ENCODE data around the gene DNPEP. TPM values are rescaled to one million over a fixed set of nuclear protein-coding genes. Genes with fewer than 3 reads are reported as not detected.
"Not testable (repeated sequence)": the region's sequence is repeated elsewhere in the genome, so short reads cannot be mapped to it uniquely, and the experiment has no call there.

The DNPEP gene
- total and polyA plus RNA-seq, 4 donors, result 40.8 to 127 (median 62.5) TPM

DNA sequence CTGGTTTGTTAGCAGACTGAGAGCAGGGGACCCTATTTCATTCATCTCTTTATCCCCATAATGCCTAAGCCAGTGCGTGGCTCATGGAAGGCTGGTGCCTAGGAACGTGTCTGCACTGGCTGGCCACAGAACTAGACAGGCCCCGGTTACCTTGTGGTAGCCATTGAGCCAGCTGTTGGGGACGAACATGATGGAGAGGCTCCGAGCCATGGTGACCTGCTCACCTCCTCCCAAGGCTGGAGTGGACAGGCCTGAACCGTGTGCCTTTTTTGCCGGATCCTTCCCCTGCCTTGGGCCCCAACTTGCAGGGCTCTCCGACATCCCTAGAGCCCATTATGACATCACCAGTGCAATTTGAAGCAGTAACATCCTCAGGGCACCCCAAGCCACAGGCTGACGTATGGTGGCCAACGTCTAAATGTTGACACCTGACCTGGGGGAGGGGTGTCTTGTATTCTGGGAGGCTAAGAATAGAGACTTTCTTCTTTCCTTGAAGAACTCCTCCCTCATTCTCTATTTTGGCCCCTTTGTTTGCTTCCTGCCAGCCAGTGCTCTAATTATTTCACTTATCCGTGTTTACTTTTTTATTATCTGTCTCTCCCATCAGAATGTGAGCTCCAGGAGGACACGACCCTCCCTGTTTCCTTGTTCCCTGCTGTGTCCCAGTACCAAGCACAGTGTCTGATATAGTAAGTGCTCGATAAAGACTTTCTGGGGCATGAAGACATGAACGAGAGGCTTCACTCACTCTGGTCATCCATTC, 12.2 kb upstream of the DNPEP start:
- H3K36me3 ChIP-seq (ENCODE audit: control insufficient read depth in 1 of 2, insufficient read depth in 2 of 2, low read length in 1 of 2), result no peaks in the 10 kb centered on the region
- H3K9me3 ChIP-seq (ENCODE audit: control insufficient read depth, low read length), result no peaks in the 10 kb centered on the region
- no peaks in the 10 kb centered on the region for H3K4me1 ChIP-seq (ENCODE audit: control insufficient read depth in 1 of 2, insufficient read depth in 2 of 2, low read length in 2 of 2)
- WGBS, 2 donors, result 77 to 80% methylated on average over 14 of the region's 14 CpGs
- intact Hi-C loops (cut with DNase I), result loop anchor here (10.0 kb wide), 2 partner anchors 55 to 285 kb away; no protein-coding TSS in a partner anchor
- H3K4me3 ChIP-seq (ENCODE audit: low read length in 2 of 2), result no peak overlapping the region
- ATAC-seq (ENCODE audit: low FRiP score) (no peak), DNase-seq (peak in 1 of 2 donors; percentile 22)
- no peaks in the 10 kb centered on the region for H3K27me3 ChIP-seq (ENCODE audit: control insufficient read depth in 1 of 2, insufficient read depth in 2 of 2, low read length in 1 of 2)
- no peak overlapping the region for H3K27ac ChIP-seq (ENCODE audit: low read depth in 1 of 2, low read length in 2 of 2)

DNA sequence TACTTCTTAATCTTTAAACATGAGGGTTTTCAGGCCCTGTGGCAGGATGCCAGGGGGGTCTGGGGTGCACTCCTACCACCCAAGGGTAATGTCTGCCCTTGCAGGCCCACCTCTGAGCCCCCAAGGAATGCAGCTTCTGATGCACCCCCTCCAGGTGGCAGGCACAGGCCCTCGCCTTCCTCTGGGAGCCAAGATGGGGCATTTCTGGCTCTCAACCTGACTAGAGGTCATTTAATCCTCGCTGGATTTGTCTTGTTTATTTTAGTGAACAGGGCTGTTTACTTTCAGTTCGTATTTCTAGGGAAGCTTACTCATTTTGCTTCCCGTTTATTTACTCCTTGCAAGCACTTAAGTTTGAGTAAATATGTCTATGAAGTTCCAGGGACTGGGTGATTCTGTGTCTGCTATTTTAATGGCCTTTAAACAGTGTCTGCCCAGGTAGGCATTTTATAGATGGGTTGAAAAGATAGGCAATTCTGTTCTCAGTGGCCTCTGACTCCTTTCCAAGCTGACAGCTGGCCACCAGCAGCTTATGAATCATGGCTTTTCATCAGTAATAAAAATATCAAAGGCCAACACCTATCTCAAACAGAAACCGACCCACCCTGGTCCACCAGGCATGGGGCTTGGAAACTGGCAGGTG, 11.1 kb upstream of the DNPEP start:
- no peaks in the 10 kb centered on the region for H3K27me3 ChIP-seq (ENCODE audit: control insufficient read depth in 1 of 2, insufficient read depth in 2 of 2, low read length in 1 of 2)
- intact Hi-C loops (cut with DNase I), result no loop called here
- DNase-seq, result peak in 1 of 2 donors; percentile 71
- WGBS, 2 donors, result 66 to 67% methylated on average over 5 of the region's 5 CpGs
- no peak overlapping the region for H3K27ac ChIP-seq (ENCODE audit: low read depth in 1 of 2, low read length in 2 of 2)
- no peaks in the 10 kb centered on the region for H3K9me3 ChIP-seq (ENCODE audit: control insufficient read depth, low read length)
- no peaks in the 10 kb centered on the region for H3K4me1 ChIP-seq (ENCODE audit: control insufficient read depth in 1 of 2, insufficient read depth in 2 of 2, low read length in 2 of 2)
- no peaks in the 10 kb centered on the region for H3K36me3 ChIP-seq (ENCODE audit: control insufficient read depth in 1 of 2, insufficient read depth in 2 of 2, low read length in 1 of 2)
- no peak overlapping the region for H3K4me3 ChIP-seq (ENCODE audit: low read length in 2 of 2)
- ATAC-seq (ENCODE audit: low FRiP score), result no peak

DNA sequence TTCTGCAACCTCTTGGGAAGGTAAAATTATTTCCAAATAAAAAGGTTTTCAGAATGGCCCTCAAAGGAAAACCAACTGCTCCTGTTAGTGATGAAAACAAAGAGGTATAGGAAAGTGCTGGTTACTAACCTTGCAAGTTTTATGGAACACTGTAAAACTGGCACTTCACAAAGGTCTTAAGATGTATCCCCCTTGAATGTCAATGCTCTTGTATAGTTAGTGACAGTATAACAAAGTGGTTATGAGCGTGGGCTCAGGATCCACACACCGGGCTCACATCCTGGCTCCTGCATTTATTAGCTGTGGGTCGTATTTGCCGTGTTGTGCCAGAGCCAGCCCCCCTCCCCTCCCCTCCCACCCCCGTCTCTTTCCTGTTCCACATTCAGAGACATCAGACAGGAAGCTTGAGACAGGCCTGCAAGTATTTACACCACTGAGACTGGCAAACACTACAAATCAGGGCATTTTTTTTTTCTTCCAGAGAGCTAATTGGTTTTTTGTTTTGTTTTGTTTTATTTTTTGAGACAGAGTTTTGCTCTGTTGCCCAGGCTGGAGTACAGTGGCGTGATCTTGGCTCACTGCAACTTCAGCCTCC, 9.2 kb upstream of the DNPEP start:
- Histone ChIP-seq H3K4me3 (ENCODE audit: low read length in 2 of 2) (no peak overlapping the region), H3K4me1 (ENCODE audit: control insufficient read depth in 1 of 2, insufficient read depth in 2 of 2, low read length in 2 of 2) (no peaks in the 10 kb centered on the region), H3K9me3 (ENCODE audit: control insufficient read depth, low read length) (no peaks in the 10 kb centered on the region), H3K27ac (ENCODE audit: low read depth in 1 of 2, low read length in 2 of 2) (no peak overlapping the region), H3K36me3 (ENCODE audit: control insufficient read depth in 1 of 2, insufficient read depth in 2 of 2, low read length in 1 of 2) (no peaks in the 10 kb centered on the region), H3K27me3 (ENCODE audit: control insufficient read depth in 1 of 2, insufficient read depth in 2 of 2, low read length in 1 of 2) (no peaks in the 10 kb centered on the region)
- WGBS, 2 donors, result 70 to 76% methylated on average over 6 of the region's 6 CpGs
- DNase-seq (peak in 1 of 2 donors; percentile 5), ATAC-seq (ENCODE audit: low FRiP score) (no peak)
- intact Hi-C loops (cut with DNase I), result no loop called here

- Histone ChIP-seq H3K36me3 (ENCODE audit: control insufficient read depth in 1 of 2, insufficient read depth in 2 of 2, low read length in 1 of 2) (no peaks in the 10 kb centered on the region), H3K9me3 (ENCODE audit: control insufficient read depth, low read length) (no peaks in the 10 kb centered on the region), H3K4me3 (ENCODE audit: low read length in 2 of 2) (no peak overlapping the region), H3K4me1 (ENCODE audit: control insufficient read depth in 1 of 2, insufficient read depth in 2 of 2, low read length in 2 of 2) (no peaks in the 10 kb centered on the region), H3K27me3 (ENCODE audit: control insufficient read depth in 1 of 2, insufficient read depth in 2 of 2, low read length in 1 of 2) (no peaks in the 10 kb centered on the region), H3K27ac (ENCODE audit: low read depth in 1 of 2, low read length in 2 of 2) (no peak overlapping the region)
- ATAC-seq (ENCODE audit: low FRiP score) (no peak), DNase-seq (peak in 1 of 2 donors; percentile 5)
- WGBS, 2 donors, result 95% methylated on average over 3 of the region's 3 CpGs
- intact Hi-C loops (cut with DNase I), result no loop called here
Measured at GRCh38 chr2:219395609-219396008, 7.9 kb upstream of the DNPEP start.

DNA sequence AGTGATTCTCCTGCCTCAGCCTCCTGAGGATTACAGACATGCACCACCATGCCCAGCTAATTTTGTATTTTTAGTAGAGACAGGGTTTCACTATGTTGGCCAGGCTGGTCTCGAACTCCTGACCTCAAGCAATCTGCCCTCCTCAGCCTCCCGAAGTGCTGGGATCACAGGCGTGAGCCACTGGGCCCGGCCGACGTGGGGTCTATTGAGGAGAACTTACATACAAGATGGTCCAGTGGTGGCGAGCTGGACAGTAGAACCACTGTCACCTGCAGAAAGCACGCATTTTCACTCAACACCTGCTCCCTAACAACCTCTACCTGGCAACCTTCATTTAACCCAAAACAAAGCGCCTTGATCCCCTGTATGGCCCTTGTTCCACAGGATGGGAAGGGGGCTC, 7.3 kb upstream of the DNPEP start:
- H3K9me3 ChIP-seq (ENCODE audit: control insufficient read depth, low read length); intact Hi-C loops (cut with DNase I); H3K27ac ChIP-seq (ENCODE audit: low read depth in 1 of 2, low read length in 2 of 2); H3K36me3 ChIP-seq (ENCODE audit: control insufficient read depth in 1 of 2, insufficient read depth in 2 of 2, low read length in 1 of 2); H3K4me1 ChIP-seq (ENCODE audit: control insufficient read depth in 1 of 2, insufficient read depth in 2 of 2, low read length in 2 of 2); H3K27me3 ChIP-seq (ENCODE audit: control insufficient read depth in 1 of 2, insufficient read depth in 2 of 2, low read length in 1 of 2); H3K4me3 ChIP-seq (ENCODE audit: low read length in 2 of 2); ATAC-seq (ENCODE audit: low FRiP score): not testable (repeated sequence)
- DNase-seq, result peak in 1 of 2 donors; percentile 33
- WGBS, 2 donors, result 96% methylated on average over 9 of the region's 9 CpGs

DNA sequence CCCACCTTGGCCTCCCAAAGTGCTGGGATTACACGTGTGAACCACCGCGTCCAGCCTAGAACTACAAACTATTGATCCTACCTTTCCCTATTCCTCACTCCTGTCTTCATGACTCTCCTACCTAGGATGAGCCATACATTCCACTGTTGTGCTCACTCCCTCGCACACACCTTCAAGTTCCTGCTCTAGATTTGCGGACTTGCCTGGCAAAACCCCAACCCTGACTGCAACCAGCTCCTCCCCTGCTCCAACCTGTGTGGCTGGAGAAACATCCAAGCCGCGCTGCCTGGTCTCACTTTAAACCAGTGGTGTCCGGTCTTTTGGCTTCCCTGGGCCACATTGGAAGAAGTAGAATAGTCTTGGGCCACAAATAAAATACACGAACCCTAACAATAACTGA, 5.0 kb upstream of the DNPEP start:
- 89 to 90% methylated on average over 9 of the region's 9 CpGs for WGBS, 2 donors
- ATAC-seq (ENCODE audit: low FRiP score) (no peak), DNase-seq (peak in 1 of 2 donors; percentile 45)
- Histone ChIP-seq H3K4me3 (ENCODE audit: low read length in 2 of 2) (no peak overlapping the region), H3K27ac (ENCODE audit: low read depth in 1 of 2, low read length in 2 of 2) (no peak overlapping the region), H3K4me1 (ENCODE audit: control insufficient read depth in 1 of 2, insufficient read depth in 2 of 2, low read length in 2 of 2) (no peaks in the 10 kb centered on the region), H3K9me3 (ENCODE audit: control insufficient read depth, low read length) (no peaks in the 10 kb centered on the region), H3K27me3 (ENCODE audit: control insufficient read depth in 1 of 2, insufficient read depth in 2 of 2, low read length in 1 of 2) (no peaks in the 10 kb centered on the region), H3K36me3 (ENCODE audit: control insufficient read depth in 1 of 2, insufficient read depth in 2 of 2, low read length in 1 of 2) (no peaks in the 10 kb centered on the region)
- intact Hi-C loops (cut with DNase I), result no loop called here

- H3K36me3 ChIP-seq (ENCODE audit: control insufficient read depth in 1 of 2, insufficient read depth in 2 of 2, low read length in 1 of 2), result no peaks in the 10 kb centered on the region
- 53% methylated on average over 6 of the region's 6 CpGs for WGBS, 2 donors
- intact Hi-C loops (cut with DNase I), result loop anchor here (5.0 to 10.0 kb wide), 3 partner anchors 212 to 253 kb away; partner anchors contain the start of genes CNPPD1 (in 2 of the 2), RETREG2 (in 2 of the 2) and SLC23A3 (in 1 of the 2)
Measured at GRCh38 chr2:219388907-219389156, 1.1 kb upstream of the DNPEP start.

GRCh38 chr2:219388121-219388906, 602 bp upstream of the DNPEP start:
- H3K4me1 ChIP-seq (ENCODE audit: control insufficient read depth in 1 of 2, insufficient read depth in 2 of 2, low read length in 2 of 2), result no peaks in the 10 kb centered on the region
- peak overlapping the region in 1 of 2 donors; percentile 7 for H3K27ac ChIP-seq (ENCODE audit: low read depth in 1 of 2, low read length in 2 of 2)
- ATAC-seq (ENCODE audit: low FRiP score) (peak; percentile 94), DNase-seq (peak; percentile 99 to 100)
- H3K27me3 ChIP-seq (ENCODE audit: control insufficient read depth in 1 of 2, insufficient read depth in 2 of 2, low read length in 1 of 2), result no peaks in the 10 kb centered on the region
- H3K9me3 ChIP-seq (ENCODE audit: control insufficient read depth, low read length), result no peaks in the 10 kb centered on the region
- H3K36me3 ChIP-seq (ENCODE audit: control insufficient read depth in 1 of 2, insufficient read depth in 2 of 2, low read length in 1 of 2), result no peaks in the 10 kb centered on the region
- intact Hi-C loops (cut with DNase I), result loop anchor here (5.0 to 10.0 kb wide), 3 partner anchors 211 to 254 kb away; partner anchors contain the start of genes CNPPD1 (in 2 of the 2), RETREG2 (in 2 of the 2) and SLC23A3 (in 1 of the 2)
- no peak overlapping the region for H3K4me3 ChIP-seq (ENCODE audit: low read length in 2 of 2)
- WGBS, 2 donors, result 1 to 2% methylated on average over 46 to 78 of the region's 78 CpGs

More at GRCh38 chr2:219388907-219389156, 1.1 kb upstream of the DNPEP start:
- ATAC-seq (ENCODE audit: low FRiP score) (no peak), DNase-seq (no peak)
- no peaks in the 10 kb centered on the region for H3K4me1 ChIP-seq (ENCODE audit: control insufficient read depth in 1 of 2, insufficient read depth in 2 of 2, low read length in 2 of 2)
- no peaks in the 10 kb centered on the region for H3K9me3 ChIP-seq (ENCODE audit: control insufficient read depth, low read length)
- no peaks in the 10 kb centered on the region for H3K27me3 ChIP-seq (ENCODE audit: control insufficient read depth in 1 of 2, insufficient read depth in 2 of 2, low read length in 1 of 2)
- H3K27ac ChIP-seq (ENCODE audit: low read depth in 1 of 2, low read length in 2 of 2), result peak overlapping the region in 1 of 2 donors; percentile 7
- H3K4me3 ChIP-seq (ENCODE audit: low read length in 2 of 2), result no peak overlapping the region
